NT2/D1 (cell line): ENCODE measurements around the gene KLF9.

Experiments used
- SUZ12 ChIP-seq: IDR thresholded peaks from 2 replicates; pipeline ENCODE4 v1.6.1; 2011; ENCODE audit not compliant: insufficient read length, insufficient read depth; ENCODE audit errors: extremely low read depth
- YY1 ChIP-seq: IDR thresholded peaks from 2 replicates; pipeline ENCODE4 v1.6.1; 2011; ENCODE audit not compliant: insufficient read length, insufficient read depth
- ZNF274 ChIP-seq: IDR thresholded peaks from 2 replicates; pipeline ENCODE4 v1.6.1; 2011; ENCODE audit warnings: mild to moderate bottlenecking, low read depth, low read length

DNA sequence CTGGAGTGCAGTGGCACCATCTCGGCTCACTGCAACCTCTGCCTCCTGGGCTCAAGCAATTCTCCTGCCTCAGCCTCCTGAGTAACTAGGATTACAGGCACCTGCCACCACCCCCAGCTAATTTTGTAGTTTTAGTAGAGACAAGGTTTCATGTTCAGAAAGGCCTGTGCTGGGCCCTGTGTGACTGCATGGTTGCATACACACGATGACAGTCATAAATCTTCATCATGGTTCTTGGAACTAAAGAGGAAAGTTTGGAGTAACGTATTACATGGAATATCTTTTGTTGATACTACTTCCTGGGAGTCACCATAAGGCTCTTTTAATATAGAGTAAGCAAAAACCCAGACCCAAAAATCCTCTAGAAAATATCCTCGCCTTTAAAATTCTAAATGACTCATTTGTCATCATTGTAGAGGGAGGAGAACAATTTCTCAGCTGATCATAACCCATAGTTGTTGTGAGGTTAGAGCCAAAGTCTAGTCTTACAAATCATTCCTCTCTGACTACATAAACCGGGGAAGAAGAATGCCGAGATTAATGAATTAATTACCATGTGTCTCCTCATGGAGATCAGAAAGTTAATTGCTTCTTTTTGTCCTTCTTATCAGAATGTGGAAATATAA is 47.0 kb downstream of the KLF9 start:
- TF ChIP-seq SUZ12 (no peak), YY1 (no peak), ZNF274 (no peak)
